SK-N-SH treated with all-trans-retinoic acid at 6 μM for 48 hours (cell line): Measurements from ENCODE around the gene ERI3.

Experiments used
- ATAC-seq: fragments of 200-7000 bp; cut with Tn5 transposase; 3 replicates; pipeline ENCODE4 v1.9.1; 2020; ENCODE audit warnings: mild to moderate bottlenecking, moderate library complexity
- CREB5 ChIP-seq: fragments of 250-450 bp; sonication (Bioruptor Pico); IDR thresholded peaks from 2 replicates; pipeline ENCODE4 v1.5.1; 2020; ENCODE audit warnings: low read depth, mild to moderate bottlenecking, moderate library complexity
- CSDC2 ChIP-seq: fragments of 250-450 bp; sonication (Bioruptor Pico); IDR thresholded peaks from 2 replicates; pipeline ENCODE4 v1.5.0; 2020; ENCODE audit warnings: mild to moderate bottlenecking, moderate library complexity
- CSRNP3 ChIP-seq: fragments of 250-450 bp; sonication (Bioruptor Pico); IDR thresholded peaks from 2 replicates; pipeline ENCODE4 v1.5.1; 2021; ENCODE audit warnings: mild to moderate bottlenecking, moderate library complexity
- GLIS3 ChIP-seq: fragments of 250-450 bp; sonication (Bioruptor Pico); IDR thresholded peaks from 2 replicates; pipeline ENCODE4 v1.5.0; 2020; ENCODE audit warnings: mild to moderate bottlenecking, moderate library complexity
- ISL1 ChIP-seq: fragments of 250-450 bp; sonication (Bioruptor Pico); IDR thresholded peaks from 2 replicates; pipeline ENCODE4 v2.1.2; 2022; ENCODE audit warnings: mild to moderate bottlenecking, moderate library complexity
- OSR1 ChIP-seq: fragments of 250-450 bp; sonication (Bioruptor Pico); IDR thresholded peaks from 2 replicates; pipeline ENCODE4 v1.8.0; 2022; ENCODE audit warnings: moderate library complexity, mild to moderate bottlenecking, inconsistent platforms
- RARB ChIP-seq: fragments of 250-450 bp; sonication (Bioruptor Pico); IDR thresholded peaks from 2 replicates; pipeline ENCODE4 v1.8.0; 2021; ENCODE audit warnings: mild to moderate bottlenecking, moderate library complexity
- TCF4 ChIP-seq: fragments of 250-450 bp; sonication (Bioruptor Pico); IDR thresholded peaks from 2 replicates; pipeline ENCODE4 v1.8.0; 2021; ENCODE audit warnings: mild to moderate bottlenecking, moderate library complexity, borderline replicate concordance
- TOX ChIP-seq: fragments of 250-450 bp; sonication (Bioruptor Pico); IDR thresholded peaks from 2 replicates; pipeline ENCODE4 v1.8.0; 2021; ENCODE audit warnings: mild to moderate bottlenecking, moderate library complexity, borderline replicate concordance
- ZC3H10 ChIP-seq: fragments of 250-450 bp; sonication (Bioruptor Pico); IDR thresholded peaks from 2 replicates; pipeline ENCODE4 v1.5.1; 2021; ENCODE audit warnings: mild to moderate bottlenecking, moderate library complexity
- ZFP3 ChIP-seq: fragments of 250-450 bp; sonication (Bioruptor Pico); IDR thresholded peaks from 2 replicates; pipeline ENCODE4 v1.5.0; 2020; ENCODE audit warnings: mild to moderate bottlenecking, moderate library complexity
- ZFP30 ChIP-seq: fragments of 450-650 bp; formaldehyde crosslinking; IDR thresholded peaks from 2 replicates; pipeline ENCODE4 v1.5.0; 2022; ENCODE audit warnings: mild to moderate bottlenecking, moderate library complexity
- ZNF70 ChIP-seq: fragments of 450-650 bp; formaldehyde crosslinking; IDR thresholded peaks from 2 replicates; pipeline ENCODE4 v1.5.0; 2020; ENCODE audit warnings: mild to moderate bottlenecking, moderate library complexity
- ZNF8 ChIP-seq: fragments of 450-650 bp; formaldehyde crosslinking; IDR thresholded peaks from 2 replicates; pipeline ENCODE4 v1.5.0; 2020; ENCODE audit warnings: mild to moderate bottlenecking, moderate library complexity
- TF ChIP-seq, protein P1 (sequence below): fragments of 250-450 bp; sonication (Bioruptor Pico); IDR thresholded peaks from 2 replicates; pipeline ENCODE4 v1.8.0; 2020; ENCODE audit warnings: mild to moderate bottlenecking, moderate library complexity, borderline replicate concordance
- TF ChIP-seq, protein P2 (sequence below): fragments of 250-450 bp; sonication (Bioruptor Pico); IDR thresholded peaks from 2 replicates; pipeline ENCODE4 v1.5.0; 2020; ENCODE audit warnings: mild to moderate bottlenecking, moderate library complexity

The ERI3 gene

DNA sequence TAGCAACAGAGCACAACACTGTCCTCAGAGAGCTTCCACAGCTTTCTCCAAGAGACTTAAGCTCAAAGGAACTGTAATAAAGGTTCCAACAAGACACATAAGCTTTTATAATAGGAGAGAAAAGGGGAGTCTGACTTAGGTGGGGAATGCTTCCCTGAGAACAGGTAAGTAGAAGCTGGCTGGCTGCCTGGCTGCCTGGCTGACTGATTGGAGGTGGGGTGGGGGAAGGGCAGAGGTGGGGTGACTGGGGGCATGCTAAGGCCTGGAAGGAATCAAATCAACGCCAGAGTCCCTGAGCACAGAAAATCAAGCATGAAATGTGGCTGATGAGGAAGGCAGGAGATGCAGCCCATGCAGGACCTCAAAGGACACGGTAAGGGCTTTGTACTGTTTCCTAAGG is 96.0 kb downstream of the ERI3 start:
- TF ChIP-seq CREB5 (CRISPR knock-in tag), result no peak
- TF ChIP-seq, all 23 proteins: peak for 0
- ATAC-seq, result no peak

- TF ChIP-seq ZFP30 (CRISPR knock-in tag) (no peak), TCF4 (peak; percentile 42)
- ATAC-seq, result peak; percentile 38; the same call in 2 of the 3 replicates
These were observed 98.1 kb downstream of the ERI3 start for GRCh38 chr1:44256762-44257554.

- no peak for TF ChIP-seq RARB
- TF ChIP-seq OSR1 (CRISPR knock-in tag), result no peak
- TF ChIP-seq ZNF70 (CRISPR knock-in tag), result no peak
- no peak for TF ChIP-seq ZFP3 (CRISPR knock-in tag)
- TF ChIP-seq, protein P1, sequence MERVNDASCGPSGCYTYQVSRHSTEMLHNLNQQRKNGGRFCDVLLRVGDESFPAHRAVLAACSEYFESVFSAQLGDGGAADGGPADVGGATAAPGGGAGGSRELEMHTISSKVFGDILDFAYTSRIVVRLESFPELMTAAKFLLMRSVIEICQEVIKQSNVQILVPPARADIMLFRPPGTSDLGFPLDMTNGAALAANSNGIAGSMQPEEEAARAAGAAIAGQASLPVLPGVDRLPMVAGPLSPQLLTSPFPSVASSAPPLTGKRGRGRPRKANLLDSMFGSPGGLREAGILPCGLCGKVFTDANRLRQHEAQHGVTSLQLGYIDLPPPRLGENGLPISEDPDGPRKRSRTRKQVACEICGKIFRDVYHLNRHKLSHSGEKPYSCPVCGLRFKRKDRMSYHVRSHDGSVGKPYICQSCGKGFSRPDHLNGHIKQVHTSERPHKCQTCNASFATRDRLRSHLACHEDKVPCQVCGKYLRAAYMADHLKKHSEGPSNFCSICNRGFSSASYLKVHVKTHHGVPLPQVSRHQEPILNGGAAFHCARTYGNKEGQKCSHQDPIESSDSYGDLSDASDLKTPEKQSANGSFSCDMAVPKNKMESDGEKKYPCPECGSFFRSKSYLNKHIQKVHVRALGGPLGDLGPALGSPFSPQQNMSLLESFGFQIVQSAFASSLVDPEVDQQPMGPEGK (CRISPR knock-in tag), result no peak
- no peak for TF ChIP-seq CREB5 (CRISPR knock-in tag)
- no peak for ATAC-seq
These were observed 100.6 kb downstream of the ERI3 start for GRCh38 chr1:44254392-44254910.

DNA sequence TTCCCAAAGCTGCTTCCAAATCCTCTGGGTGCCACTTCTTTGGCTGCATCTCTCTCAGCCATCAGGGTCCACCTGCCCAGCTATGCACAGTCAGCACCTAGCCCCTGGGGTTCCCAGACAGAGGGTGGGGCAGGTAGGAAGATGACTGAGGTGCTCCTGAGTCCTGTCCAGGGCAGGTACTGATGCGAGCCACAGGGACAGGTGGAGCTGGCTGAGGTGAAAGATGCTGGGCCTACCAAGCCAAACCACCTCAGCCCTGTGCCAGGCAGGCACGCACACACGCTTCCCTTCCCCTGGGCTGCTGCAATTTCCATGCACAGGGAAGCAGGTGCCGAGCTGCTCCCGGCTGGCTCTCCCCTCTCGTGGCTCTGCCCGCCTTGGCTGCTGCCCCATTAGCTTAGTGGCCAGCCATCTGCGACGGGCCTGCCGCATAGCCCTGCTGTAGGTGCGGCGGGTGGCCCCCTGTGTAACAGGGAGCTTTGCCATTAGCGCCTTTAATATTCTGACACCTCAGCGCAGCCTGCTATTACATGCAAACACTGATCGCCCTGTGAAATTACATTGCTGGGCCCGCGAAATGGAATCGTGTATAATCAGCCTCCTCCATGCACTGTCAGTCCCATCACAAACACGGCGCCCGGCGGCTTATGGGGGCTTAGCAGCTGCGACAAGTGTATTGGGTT is 102.9 kb downstream of the ERI3 start:
- ATAC-seq, result no peak
- no peak for TF ChIP-seq TOX
- no peak for TF ChIP-seq CREB5 (CRISPR knock-in tag)
- no peak for TF ChIP-seq ISL1 (CRISPR knock-in tag)
- TF ChIP-seq ZFP3 (CRISPR knock-in tag), result no peak
- TF ChIP-seq, all 23 proteins: peak for 0

- TF ChIP-seq, protein P1 (CRISPR knock-in tag), result no peak
- TF ChIP-seq TOX, result no peak
- TF ChIP-seq GLIS3, result no peak
- TF ChIP-seq ZC3H10 (CRISPR knock-in tag), result no peak
- no peak for TF ChIP-seq ZNF8 (CRISPR knock-in tag)
- TF ChIP-seq CSDC2 (CRISPR knock-in tag), result no peak
- no peak for TF ChIP-seq ZNF70 (CRISPR knock-in tag)
- TF ChIP-seq, protein P2, sequence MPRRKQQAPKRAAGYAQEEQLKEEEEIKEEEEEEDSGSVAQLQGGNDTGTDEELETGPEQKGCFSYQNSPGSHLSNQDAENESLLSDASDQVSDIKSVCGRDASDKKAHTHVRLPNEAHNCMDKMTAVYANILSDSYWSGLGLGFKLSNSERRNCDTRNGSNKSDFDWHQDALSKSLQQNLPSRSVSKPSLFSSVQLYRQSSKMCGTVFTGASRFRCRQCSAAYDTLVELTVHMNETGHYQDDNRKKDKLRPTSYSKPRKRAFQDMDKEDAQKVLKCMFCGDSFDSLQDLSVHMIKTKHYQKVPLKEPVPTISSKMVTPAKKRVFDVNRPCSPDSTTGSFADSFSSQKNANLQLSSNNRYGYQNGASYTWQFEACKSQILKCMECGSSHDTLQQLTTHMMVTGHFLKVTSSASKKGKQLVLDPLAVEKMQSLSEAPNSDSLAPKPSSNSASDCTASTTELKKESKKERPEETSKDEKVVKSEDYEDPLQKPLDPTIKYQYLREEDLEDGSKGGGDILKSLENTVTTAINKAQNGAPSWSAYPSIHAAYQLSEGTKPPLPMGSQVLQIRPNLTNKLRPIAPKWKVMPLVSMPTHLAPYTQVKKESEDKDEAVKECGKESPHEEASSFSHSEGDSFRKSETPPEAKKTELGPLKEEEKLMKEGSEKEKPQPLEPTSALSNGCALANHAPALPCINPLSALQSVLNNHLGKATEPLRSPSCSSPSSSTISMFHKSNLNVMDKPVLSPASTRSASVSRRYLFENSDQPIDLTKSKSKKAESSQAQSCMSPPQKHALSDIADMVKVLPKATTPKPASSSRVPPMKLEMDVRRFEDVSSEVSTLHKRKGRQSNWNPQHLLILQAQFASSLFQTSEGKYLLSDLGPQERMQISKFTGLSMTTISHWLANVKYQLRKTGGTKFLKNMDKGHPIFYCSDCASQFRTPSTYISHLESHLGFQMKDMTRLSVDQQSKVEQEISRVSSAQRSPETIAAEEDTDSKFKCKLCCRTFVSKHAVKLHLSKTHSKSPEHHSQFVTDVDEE (CRISPR knock-in tag), result no peak
- TF ChIP-seq CSRNP3 (CRISPR knock-in tag), result no peak
- ATAC-seq, result no peak
These were observed 103.6 kb downstream of the ERI3 start for GRCh38 chr1:44251486-44251885.
